ENCODE measurements around the gene GRIN2C. TPM values are rescaled to one million over a fixed set of nuclear protein-coding genes. Genes with fewer than 3 reads are reported as not detected.

The GRIN2C gene
- total and polyA plus RNA-seq, 2 donors (not counting 1 experiment from before 2014, with no cell fraction given), result 0.03 TPM; not detected in 1

DNA sequence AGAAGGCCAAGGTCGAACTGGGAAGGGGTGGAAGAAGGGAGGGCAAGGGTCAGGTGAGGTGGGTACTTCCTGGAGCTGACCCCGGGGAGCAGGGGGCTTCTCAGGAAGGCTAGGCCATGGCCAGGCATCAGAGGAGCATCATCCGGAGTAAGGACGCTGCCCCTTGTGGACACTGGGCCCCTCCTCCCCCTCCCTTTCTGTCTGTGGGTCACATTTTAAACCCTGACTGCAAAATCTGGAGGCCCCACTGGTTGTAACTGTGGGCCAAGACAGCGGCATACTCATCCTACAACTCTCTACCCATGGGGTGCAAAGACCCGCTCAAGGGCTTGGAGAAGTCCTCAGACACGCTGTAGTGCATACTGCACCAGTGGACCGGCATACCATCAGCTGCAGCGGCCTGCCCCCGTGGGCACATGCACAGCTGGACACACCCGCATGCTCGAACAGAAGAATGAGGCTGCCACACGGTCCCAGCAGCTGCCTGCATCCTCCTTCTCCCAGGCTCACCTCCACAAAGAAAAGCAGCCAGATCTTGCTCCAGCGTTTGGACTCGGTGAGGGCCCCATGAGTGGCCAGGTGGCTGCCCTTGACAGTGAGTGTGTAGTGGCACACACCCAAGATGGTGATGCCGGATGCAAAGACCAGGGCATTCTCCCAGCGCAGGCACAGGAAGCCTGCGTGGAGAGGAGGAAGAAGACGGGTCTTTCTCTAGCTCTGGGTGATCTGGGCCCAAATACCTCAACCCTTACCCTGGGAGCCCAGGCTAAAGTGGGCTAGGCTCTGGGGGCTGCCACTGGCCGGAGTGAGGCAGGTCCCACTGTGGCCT lies 32.5 kb upstream of the GRIN2C start:
- TF ChIP-seq EZH2 (IDR thresholded peaks at IDR 0.05; ENCODE audit: borderline replicate concordance, insufficient read depth, low read depth, low read length, poor library complexity, severe bottlenecking), result no peak
- TF ChIP-seq, protein P1, sequence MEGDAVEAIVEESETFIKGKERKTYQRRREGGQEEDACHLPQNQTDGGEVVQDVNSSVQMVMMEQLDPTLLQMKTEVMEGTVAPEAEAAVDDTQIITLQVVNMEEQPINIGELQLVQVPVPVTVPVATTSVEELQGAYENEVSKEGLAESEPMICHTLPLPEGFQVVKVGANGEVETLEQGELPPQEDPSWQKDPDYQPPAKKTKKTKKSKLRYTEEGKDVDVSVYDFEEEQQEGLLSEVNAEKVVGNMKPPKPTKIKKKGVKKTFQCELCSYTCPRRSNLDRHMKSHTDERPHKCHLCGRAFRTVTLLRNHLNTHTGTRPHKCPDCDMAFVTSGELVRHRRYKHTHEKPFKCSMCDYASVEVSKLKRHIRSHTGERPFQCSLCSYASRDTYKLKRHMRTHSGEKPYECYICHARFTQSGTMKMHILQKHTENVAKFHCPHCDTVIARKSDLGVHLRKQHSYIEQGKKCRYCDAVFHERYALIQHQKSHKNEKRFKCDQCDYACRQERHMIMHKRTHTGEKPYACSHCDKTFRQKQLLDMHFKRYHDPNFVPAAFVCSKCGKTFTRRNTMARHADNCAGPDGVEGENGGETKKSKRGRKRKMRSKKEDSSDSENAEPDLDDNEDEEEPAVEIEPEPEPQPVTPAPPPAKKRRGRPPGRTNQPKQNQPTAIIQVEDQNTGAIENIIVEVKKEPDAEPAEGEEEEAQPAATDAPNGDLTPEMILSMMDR (IDR thresholded peaks at IDR 0.05), result no peak
- no peak overlapping the region for H3K9ac ChIP-seq (ENCODE audit: low read length)
- H3K27ac ChIP-seq (ENCODE audit: low read length in 2 of 2), result no peak overlapping the region
- 77% methylated on average over 19 of the region's 20 CpGs for WGBS (ENCODE audit: insufficient coverage)
- H3K4me3 ChIP-seq (ENCODE audit: control extremely low read depth in 1 of 5, extremely low read depth in 1 of 5, insufficient read depth in 1 of 5, low read depth in 2 of 5, low read length in 4 of 5), result no peak overlapping the region
- Mint-ChIP-seq H3K4me1 (peaks cover 2% of the 10 kb centered on the region), H3K27ac (no peak overlapping the region), H3K4me3 (peak overlapping the region; percentile 23), H3K9me3 (ENCODE audit: insufficient read depth) (no peaks in the 10 kb centered on the region), H3K27me3 (peaks cover 45% of the 10 kb centered on the region)
- peaks cover 0 to 6% (median 0%) of the 10 kb centered on the region in 3 donors for H3K9me3 ChIP-seq (ENCODE audit: control extremely low read depth in 1 of 3, control insufficient read depth in 2 of 3, insufficient read depth in 1 of 3, low read length in 2 of 3)
- H4K20me1 ChIP-seq (ENCODE audit: control insufficient read depth, insufficient read depth, low read length, poor library complexity, severe bottlenecking), result no peaks in the 10 kb centered on the region
- peaks cover 6 to 16% of the 10 kb centered on the region in 2 donors for H3K4me1 ChIP-seq (ENCODE audit: control insufficient read depth in 2 of 2, insufficient read depth in 2 of 2, low read length in 2 of 2)
- POLR2A ChIA-PET, result no interaction called here
- DNase-seq (no peak), ATAC-seq (ENCODE audit: low read depth) (no peak)
- H3K79me2 ChIP-seq (ENCODE audit: control insufficient read depth, insufficient read depth, low read length), result no peaks in the 10 kb centered on the region
- H3K27me3 ChIP-seq (replicated peaks in 1 of 4; ENCODE audit: control extremely low read depth in 1 of 4, control insufficient read depth in 3 of 4, insufficient read depth in 4 of 4, low read length in 3 of 4), result peaks cover 0 to 44% (median 9%) of the 10 kb centered on the region in 4 experiments
- CTCF ChIA-PET, result interaction anchor here (0.7 to 0.8 kb wide), 2 partner anchors 232 to 521 kb away, joined by 3 read pairs; no protein-coding TSS in a partner anchor
- no peaks in the 10 kb centered on the region for H3K36me3 ChIP-seq (replicated peaks in 1 of 2; ENCODE audit: control extremely low read depth in 1 of 2, control insufficient read depth in 1 of 2, extremely low read depth in 1 of 2, insufficient read depth in 2 of 2, low read length in 1 of 2)
- no peak overlapping the region for H3K4me2 ChIP-seq (replicated peaks; ENCODE audit: low read depth, low read length, poor library complexity, severe bottlenecking)
- intact Hi-C loops (cut with micrococcal nuclease), result no loop called here
- H2AFZ ChIP-seq (ENCODE audit: insufficient read depth, low read depth, low read length, poor library complexity, severe bottlenecking), result no peak overlapping the region

DNA sequence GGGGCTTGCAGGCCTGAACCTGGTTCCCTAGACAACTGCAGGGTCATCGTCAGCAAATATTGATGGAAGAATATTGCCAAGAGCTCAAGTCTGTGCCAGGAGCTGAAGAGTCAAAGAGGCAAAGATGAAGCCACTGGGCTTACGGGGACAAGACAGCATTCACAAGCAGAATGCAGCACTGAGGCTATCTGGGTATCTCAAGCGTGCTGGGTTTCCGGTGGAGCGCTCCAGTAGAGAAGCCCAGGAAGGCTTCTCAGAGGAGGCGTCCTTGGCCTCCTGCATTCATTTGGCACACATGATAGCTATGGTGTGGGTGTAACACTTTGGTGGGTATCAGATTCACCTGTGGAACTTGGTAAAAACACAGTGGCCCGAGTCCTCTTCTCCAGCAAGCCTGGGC lies 30.9 kb upstream of the GRIN2C start:
- Histone ChIP-seq H3K79me2 (ENCODE audit: control insufficient read depth, insufficient read depth, low read length) (no peaks in the 10 kb centered on the region), H3K36me3 (replicated peaks in 1 of 2; ENCODE audit: control extremely low read depth in 1 of 2, control insufficient read depth in 1 of 2, extremely low read depth in 1 of 2, insufficient read depth in 2 of 2, low read length in 1 of 2) (no peaks in the 10 kb centered on the region), H3K9me3 (ENCODE audit: control extremely low read depth in 1 of 3, control insufficient read depth in 2 of 3, insufficient read depth in 1 of 3, low read length in 2 of 3) (peaks cover 0 to 6% (median 0%) of the 10 kb centered on the region in 3 donors), H3K4me2 (replicated peaks; ENCODE audit: low read depth, low read length, poor library complexity, severe bottlenecking) (no peak overlapping the region), H3K4me1 (ENCODE audit: control insufficient read depth in 2 of 2, insufficient read depth in 2 of 2, low read length in 2 of 2) (peaks cover 6 to 16% of the 10 kb centered on the region in 2 donors), H3K9ac (ENCODE audit: low read length) (no peak overlapping the region), H3K4me3 (ENCODE audit: control extremely low read depth in 1 of 5, extremely low read depth in 1 of 5, insufficient read depth in 1 of 5, low read depth in 2 of 5, low read length in 4 of 5) (no peak overlapping the region), H4K20me1 (ENCODE audit: control insufficient read depth, insufficient read depth, low read length, poor library complexity, severe bottlenecking) (no peaks in the 10 kb centered on the region), H3K27me3 (replicated peaks in 1 of 4; ENCODE audit: control extremely low read depth in 1 of 4, control insufficient read depth in 3 of 4, insufficient read depth in 4 of 4, low read length in 3 of 4) (peaks cover 0 to 37% (median 7%) of the 10 kb centered on the region in 4 experiments), H3K27ac (ENCODE audit: low read length in 2 of 2) (no peak overlapping the region), H2AFZ (ENCODE audit: insufficient read depth, low read depth, low read length, poor library complexity, severe bottlenecking) (no peak overlapping the region)
- intact Hi-C loops (cut with micrococcal nuclease), result no loop called here
- Mint-ChIP-seq H3K4me1 (peaks cover 2% of the 10 kb centered on the region), H3K4me3 (no peak overlapping the region), H3K9me3 (ENCODE audit: insufficient read depth) (no peaks in the 10 kb centered on the region), H3K27ac (no peak overlapping the region), H3K27me3 (peaks cover 41% of the 10 kb centered on the region)
- ATAC-seq (ENCODE audit: low read depth), result no peak
- WGBS (ENCODE audit: insufficient coverage), result 97% methylated on average over 6 of the region's 7 CpGs
- no peak for TF ChIP-seq EZH2 (IDR thresholded peaks at IDR 0.05; ENCODE audit: borderline replicate concordance, insufficient read depth, low read depth, low read length, poor library complexity, severe bottlenecking)
- TF ChIP-seq, protein P1 (IDR thresholded peaks at IDR 0.05), result no peak
- DNase-seq, result no peak
- POLR2A ChIA-PET, result no interaction called here
- CTCF ChIA-PET, result no interaction called here
